ENCODE data around the gene OSMR.

DNA sequence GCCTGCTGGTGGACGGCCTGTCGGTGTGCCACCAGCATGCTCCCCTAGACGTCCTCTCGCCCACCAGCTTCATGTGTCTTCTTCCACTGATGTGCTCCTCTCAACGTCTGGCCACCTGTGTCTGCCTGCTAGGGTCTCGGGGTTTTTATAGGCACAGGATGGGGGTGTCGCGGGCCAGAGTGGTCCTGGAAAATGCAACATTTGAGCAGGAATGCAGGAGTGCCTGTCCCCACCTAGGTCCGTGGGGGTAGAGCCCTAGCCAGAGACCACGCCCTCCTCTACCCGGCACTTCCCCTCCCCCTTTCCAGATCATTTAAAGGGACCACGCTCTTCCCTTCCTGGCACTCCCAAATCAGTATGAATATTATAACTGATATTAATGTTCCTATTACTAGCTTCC, 48.0 kb upstream of the OSMR start:
- TF ChIP-seq, protein P1, sequence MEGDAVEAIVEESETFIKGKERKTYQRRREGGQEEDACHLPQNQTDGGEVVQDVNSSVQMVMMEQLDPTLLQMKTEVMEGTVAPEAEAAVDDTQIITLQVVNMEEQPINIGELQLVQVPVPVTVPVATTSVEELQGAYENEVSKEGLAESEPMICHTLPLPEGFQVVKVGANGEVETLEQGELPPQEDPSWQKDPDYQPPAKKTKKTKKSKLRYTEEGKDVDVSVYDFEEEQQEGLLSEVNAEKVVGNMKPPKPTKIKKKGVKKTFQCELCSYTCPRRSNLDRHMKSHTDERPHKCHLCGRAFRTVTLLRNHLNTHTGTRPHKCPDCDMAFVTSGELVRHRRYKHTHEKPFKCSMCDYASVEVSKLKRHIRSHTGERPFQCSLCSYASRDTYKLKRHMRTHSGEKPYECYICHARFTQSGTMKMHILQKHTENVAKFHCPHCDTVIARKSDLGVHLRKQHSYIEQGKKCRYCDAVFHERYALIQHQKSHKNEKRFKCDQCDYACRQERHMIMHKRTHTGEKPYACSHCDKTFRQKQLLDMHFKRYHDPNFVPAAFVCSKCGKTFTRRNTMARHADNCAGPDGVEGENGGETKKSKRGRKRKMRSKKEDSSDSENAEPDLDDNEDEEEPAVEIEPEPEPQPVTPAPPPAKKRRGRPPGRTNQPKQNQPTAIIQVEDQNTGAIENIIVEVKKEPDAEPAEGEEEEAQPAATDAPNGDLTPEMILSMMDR (IDR thresholded peaks at IDR 0.05), result no peak
- TF ChIP-seq EP300 (IDR thresholded peaks at IDR 0.05), result no peak
- no peak for TF ChIP-seq POLR2AphosphoS5 (IDR thresholded peaks at IDR 0.05)

Data from gastroesophageal sphincter (tissue), 3 donors.